Stimulated activated CD4-positive, alpha-beta T cell treated with anti-CD3 and anti-CD28 coated beads, Interleukin-15, amount 100 ng/mL, for 24 hours (primary cell): ENCODE data around the gene PRKACB.
A peak's percentile ranks its signal among the peaks of the same experiment; 100 is the strongest.
"Not testable (repeated sequence)": the region's sequence is repeated elsewhere in the genome, so short reads cannot be mapped to it uniquely, and the experiment has no call there.

ENCODE experiments used
- DNase-seq: peaks from one replicate; pipeline ENCODE4 v3.0.0-alpha.2; 2020

The PRKACB gene

DNA sequence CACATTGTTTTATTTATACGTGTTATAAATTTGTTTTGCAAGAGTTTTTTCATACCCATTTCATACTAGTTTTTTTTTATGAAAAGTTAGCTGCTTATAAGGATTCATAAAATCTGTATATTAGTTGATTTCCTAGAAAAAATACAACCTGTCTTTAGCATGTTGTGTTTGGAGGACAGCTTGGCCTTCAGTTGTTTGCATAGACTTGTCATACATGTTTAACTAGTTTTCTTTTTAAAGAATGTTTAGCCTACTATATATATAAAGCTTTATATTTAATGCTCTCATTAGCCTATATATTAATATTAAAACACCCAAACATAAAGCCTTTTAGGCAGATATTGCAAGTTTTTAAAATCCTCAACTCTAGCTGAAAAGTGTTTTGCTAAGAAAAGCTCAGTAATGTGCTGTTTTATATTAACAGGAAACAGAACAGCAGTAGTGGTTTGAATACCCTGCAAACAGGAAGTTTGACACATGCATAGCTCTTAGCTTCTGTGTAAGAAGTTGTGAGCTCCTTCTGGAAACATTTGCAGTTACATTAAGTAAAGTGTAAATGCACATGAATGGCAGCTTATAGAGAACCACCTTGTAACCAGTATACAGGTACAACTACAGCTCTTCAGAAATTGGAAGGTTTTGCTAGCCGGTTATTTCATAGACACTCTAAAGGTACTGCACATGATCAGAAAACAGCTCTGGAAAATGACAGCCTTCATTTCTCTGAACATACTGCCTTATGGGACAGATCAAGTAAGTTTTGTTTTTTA is at the start of gene PRKACB:
PRKACB (plus strand) TSS at position 476 of the 770 bp plus-strand sequence; CDS start at position 567, 91 bp downstream.
- DNase-seq = no peak

- no peak for DNase-seq
Observed at GRCh38 chr1:84095308-84095707, 48.8 kb upstream of the PRKACB start.

DNA sequence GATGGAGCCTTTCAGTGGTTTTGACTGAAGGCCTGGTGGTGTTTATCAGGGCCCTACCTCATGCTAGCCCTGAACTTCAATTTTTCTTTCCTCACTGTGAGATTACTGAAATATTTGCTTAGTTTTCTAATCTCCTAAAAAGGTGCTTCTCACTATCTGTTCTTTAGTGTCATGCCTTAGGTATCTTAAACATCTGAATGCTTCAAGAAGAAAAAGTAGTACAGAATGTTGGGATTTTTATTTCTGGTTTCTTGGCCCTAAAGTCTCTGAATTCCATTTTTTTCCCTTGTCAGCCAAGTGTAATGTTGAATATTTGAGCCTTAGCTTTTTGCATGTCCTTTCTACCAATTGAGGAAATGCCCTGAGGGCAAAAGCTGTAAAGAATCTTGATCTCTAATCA is 47.9 kb upstream of the PRKACB start:
- no peak for DNase-seq

DNA sequence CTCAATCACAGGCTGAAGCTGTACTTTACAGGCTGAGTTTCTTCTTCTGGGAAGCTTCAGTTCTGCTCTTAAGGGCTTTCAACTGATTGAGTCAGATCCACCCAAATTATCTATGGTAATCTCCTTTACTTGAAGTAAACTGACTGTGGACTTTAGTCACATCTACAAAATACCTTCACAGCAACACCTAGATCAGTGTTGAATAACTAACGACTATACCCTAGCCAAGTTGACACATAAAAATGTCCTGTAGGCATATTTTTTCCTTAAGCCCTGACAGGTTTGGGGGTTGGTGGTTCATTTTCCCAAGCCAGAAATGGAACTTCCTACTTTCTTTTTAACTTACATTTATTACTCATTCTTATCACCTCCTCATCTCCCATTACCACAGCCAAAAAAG is 42.9 kb upstream of the PRKACB start:
- DNase-seq = no peak

GRCh38 chr1:84103197-84103992 is 40.7 kb upstream of the PRKACB start:
- peak; percentile 12 for DNase-seq

- DNase-seq = not testable (repeated sequence)
Observed at GRCh38 chr1:84107538-84107937, 36.5 kb upstream of the PRKACB start.

DNA sequence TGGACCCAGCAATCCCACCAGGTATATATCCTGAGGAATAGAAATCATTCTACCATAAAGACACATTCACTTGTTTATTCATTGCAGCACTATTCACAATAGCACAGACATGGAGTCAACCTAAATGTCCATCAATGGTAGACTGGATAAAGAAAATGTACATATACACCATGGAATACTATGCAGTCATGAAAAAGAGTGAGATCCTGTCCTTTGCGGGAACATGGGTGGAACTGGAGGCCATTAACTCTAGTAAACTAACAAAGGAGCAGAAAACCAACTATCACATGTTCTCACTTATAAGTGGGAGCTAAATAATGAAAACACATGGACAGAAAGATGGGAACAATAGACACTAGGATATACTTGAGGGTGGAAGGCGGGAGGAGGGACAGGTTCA is 36.1 kb upstream of the PRKACB start:
- DNase-seq = no peak

GRCh38 chr1:84108900-84109578 is 35.0 kb upstream of the PRKACB start:
- no peak for DNase-seq

DNA sequence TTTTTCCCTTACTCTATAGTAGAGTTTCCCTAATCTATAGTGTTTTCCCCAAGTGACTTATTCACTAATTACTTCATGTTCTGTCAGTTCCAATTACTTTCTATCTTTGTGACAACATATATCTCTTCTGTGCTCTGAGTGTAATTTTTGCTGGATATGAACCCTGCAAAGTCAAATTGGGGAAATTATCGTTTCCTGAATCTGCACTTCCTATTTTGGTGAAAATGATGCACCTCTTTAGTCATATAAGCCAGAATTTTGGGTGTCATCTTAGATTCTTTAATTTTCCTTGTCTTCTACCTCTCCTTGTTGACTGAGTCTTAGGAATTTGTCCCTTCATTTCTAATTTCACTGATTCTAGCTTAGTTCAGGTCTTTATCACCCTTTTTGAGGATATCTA is 33.4 kb upstream of the PRKACB start:
- no peak for DNase-seq

GRCh38 chr1:84116558-84116957 is 27.5 kb upstream of the PRKACB start:
- no peak for DNase-seq

DNA sequence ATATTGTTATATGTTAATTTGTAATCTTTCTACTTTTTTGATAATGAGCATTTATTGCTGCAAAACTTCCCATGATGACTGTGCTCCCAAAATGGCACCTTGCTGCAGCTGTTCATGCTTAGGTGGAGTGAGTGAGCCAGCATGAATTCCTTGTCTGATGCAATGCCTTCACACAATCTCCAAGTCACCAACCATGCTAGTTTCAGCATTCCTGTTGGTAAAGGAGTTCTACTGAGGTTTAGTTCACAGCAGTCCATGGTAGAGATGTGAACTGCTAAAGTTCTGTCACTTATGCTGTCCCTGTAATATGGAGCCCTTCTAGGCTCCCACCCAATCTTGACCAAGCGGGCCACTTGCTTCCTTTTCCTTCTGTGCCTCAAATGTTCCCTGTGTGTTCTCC is 26.2 kb upstream of the PRKACB start:
- no peak for DNase-seq

DNA sequence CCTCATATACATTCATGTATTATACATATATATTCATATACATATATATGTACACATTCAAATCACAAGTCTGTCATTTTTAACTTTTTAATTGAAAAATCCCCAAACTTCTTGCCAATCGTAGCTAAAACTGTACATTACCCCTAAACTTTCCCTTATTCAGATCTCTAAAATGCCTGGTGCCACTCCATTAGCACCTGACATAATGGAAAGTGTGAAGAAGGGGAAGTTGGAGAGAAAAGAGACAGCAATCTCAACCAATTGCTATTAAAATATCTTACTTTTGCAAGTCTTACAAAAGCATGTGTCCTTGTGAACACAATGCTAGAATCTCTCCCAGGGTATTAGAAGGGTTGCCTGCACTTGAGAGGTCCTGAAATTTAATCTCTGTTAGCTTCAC is 22.7 kb upstream of the PRKACB start:
- DNase-seq = no peak

- peak; percentile 51 for DNase-seq
Observed at GRCh38 chr1:84122780-84123382, 21.2 kb upstream of the PRKACB start.

GRCh38 chr1:84133479-84133878 is 10.6 kb upstream of the PRKACB start:
- no peak for DNase-seq

DNA sequence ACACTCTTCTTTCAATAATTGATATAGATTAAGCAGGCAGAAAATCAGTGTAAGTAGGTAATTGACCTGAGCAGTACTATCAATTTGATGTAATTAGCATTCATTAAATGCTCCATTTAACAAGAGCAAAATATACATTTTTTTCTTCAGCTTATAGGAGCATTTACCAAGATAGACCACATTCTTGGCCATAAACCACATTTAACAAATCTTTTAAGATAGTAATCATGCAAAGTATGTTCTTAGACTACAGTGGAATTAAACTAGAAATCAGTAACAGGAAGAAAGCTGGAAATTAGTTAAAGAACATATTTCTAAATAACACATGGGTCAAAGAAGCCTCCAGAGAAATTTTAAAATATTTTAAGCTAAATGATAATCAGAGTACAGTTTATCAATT is 8.7 kb upstream of the PRKACB start:
- no peak for DNase-seq

DNA sequence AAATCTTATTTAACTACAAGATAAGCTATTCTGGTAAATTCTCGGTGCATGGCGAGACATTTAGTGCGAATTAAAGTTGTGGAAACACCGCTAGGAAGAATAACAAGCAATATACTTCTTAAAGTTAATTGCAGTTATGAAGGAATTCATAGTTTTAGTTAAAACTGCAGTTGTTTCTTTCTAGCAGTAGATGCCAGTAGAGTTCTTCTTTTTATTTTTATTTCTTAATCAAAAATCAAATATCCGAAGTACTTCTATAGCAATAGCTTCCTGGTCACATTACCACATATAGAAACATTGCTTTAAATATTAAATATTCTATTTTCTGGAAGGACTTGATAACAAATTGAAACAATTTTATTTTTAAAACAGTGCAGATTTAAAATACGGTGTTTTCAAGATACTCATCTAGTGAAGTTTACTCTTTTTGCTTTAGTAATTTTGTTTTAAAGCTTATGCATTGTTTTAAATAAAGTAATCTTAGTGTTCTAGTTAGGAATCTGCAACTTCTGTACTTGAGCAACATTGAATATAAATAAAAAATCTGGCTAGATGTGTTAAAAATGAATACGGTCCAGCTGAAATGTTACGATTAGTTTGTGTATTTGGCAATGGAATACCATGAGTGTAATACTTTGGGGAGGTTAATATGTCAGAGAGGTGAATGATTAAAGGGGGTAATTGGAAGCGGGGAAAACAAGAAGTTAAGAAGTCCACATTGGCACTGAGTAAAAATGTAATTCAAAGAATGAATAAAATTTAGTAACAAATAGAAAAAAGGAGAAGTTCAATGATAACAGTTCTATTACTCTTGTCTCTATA is 2.7 kb upstream of the PRKACB start:
- DNase-seq = no peak

DNA sequence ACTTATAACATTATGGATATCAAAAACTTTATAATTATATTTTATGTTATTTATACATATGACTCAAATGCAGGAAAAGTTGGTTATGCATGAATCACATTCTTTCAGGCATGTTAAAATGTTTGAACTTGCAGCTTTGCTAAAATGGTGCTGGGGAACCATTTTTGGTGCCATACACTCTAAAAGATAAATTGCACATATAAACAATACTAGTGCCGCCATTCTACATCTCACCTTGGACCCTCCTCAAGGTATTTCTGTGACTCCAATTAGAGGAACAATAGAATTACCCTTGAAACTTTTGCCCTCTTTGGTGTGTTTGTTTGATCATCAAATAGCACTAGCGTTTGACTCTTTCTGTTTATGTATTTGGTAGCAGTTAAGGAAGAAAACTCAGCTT is 997 bp downstream of the PRKACB start:
- DNase-seq = no peak

DNA sequence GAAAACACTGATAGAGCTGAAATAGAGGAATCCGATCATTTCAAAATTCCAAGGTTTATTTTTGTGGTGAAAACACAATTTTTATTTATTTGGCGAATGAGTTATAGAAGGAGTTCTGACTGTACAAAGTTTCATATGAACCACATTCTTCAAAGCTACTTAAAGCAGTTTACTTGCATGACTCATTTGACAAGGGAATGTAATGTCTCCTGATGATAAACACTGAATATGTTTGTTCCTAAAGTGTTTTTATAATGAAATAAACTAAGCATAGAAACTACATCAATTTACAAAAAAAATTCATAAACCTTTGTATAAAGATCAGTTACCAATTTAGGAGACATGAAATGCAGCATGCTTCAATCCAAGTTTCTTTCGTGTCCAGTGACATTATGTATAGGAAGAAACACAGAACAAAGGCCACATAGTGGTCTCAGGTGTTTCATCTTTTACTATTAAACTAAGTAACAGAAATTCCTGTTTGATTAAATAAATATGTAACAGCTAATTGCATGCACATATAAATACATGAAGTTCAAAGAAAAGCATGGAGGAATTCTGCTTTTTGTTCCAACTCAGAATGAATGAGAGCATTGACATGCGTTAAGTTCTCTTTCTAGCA is 2.5 kb downstream of the PRKACB start:
- DNase-seq = no peak

- no peak for DNase-seq
Observed at GRCh38 chr1:84148758-84149157, 4.7 kb downstream of the PRKACB start.

- peak; percentile 18 for DNase-seq
Observed at GRCh38 chr1:84152649-84153056, 8.6 kb downstream of the PRKACB start.

DNA sequence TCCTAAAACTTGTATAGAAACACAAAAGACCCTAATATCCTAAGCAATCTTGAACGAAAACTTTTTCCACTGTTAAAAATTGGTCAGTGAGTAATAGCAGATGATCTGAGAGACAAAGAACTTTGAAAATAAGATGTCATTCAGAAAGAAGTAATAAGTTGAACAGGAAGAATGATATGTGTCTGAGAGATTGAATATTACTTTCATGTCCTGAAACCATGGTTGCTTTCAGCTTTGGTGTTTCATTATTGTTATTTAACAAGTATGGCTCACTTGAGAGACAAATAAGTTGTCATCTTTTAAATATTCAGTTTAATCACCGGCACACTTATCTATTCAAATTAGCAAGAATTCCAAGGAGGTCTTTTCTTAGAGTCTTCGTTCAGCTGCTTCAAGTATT is 11.4 kb downstream of the PRKACB start:
- no peak for DNase-seq

GRCh38 chr1:84156210-84156621 is 12.1 kb downstream of the PRKACB start:
- no peak for DNase-seq
